Neural cell (in vitro differentiated cells): ENCODE results near the gene RNF144B. TPM values are rescaled to one million over a fixed set of nuclear protein-coding genes. Genes with fewer than 3 reads are reported as not detected.

Experiments
- H2AFZ ChIP-seq: fragments of 200-600, 300-800 bp; sonication (generic), shearing (Covaris generic); 2 replicates; pipeline ENCODE4 v1.6.0; 2014; ENCODE audit warnings: low read depth, mild to moderate bottlenecking, antibody characterized with exemption, low read length, moderate library complexity
- H3F3A ChIP-seq: fragments of 200-600 bp; shearing (Covaris generic); 2 replicates; pipeline ENCODE4 v1.6.1; 2016; ENCODE audit warnings: mild to moderate bottlenecking, moderate library complexity, mixed read lengths, antibody characterized with exemption, low read length; ENCODE audit not compliant: insufficient read depth, poor library complexity, severe bottlenecking
- H3K27ac ChIP-seq: fragments of 200-600, 300-800 bp; sonication (generic), shearing (Covaris generic); 2 replicates; pipeline ENCODE4 v1.5.1; 2014; ENCODE audit warnings: mild to moderate bottlenecking, low read length, moderate library complexity
- H3K27me3 ChIP-seq: fragments of 300-800, 200-600 bp; sonication (generic), shearing (Covaris generic); 2 replicates; pipeline ENCODE4 v1.6.0; 2014; ENCODE audit warnings: mild to moderate bottlenecking, low read depth, low read length, moderate library complexity; ENCODE audit not compliant: insufficient read depth
- H3K36me3 ChIP-seq: fragments of 300-800, 200-600 bp; sonication (generic), shearing (Covaris generic); 2 replicates; pipeline ENCODE4 v1.5.1; 2014; ENCODE audit warnings: mild to moderate bottlenecking, antibody characterized with exemption, low read length, moderate library complexity; ENCODE audit not compliant: insufficient read depth
- H3K4me2 ChIP-seq: fragments of 300-800, 200-600 bp; sonication (generic), shearing (Covaris generic); 2 replicates; pipeline ENCODE4 v1.6.0; 2014; ENCODE audit warnings: mild to moderate bottlenecking, low read length
- H3K4me3 ChIP-seq: fragments of 300-800, 200-600 bp; sonication (generic), shearing (Covaris generic); 2 replicates; pipeline ENCODE4 v1.5.1; 2014; ENCODE audit warnings: mild to moderate bottlenecking, low read length, moderate library complexity
- H3K79me2 ChIP-seq: fragments of 200-600 bp; shearing (Covaris generic); replicated peaks from 2 replicates; pipeline ENCODE4 v1.6.0; 2014; ENCODE audit warnings: mild to moderate bottlenecking, low read length, moderate library complexity; ENCODE audit not compliant: insufficient read depth
- H3K9ac ChIP-seq: fragments of 300-800, 200-600 bp; sonication (generic), shearing (Covaris generic); 2 replicates; pipeline ENCODE4 v1.6.1; 2016; ENCODE audit warnings: mild to moderate bottlenecking, low read length, mixed read lengths
- H3K9me2 ChIP-seq: fragments of 200-600 bp; shearing (Covaris generic); 2 replicates; pipeline ENCODE4 v1.6.1; 2016; ENCODE audit warnings: mild to moderate bottlenecking, low read length, mixed read lengths; ENCODE audit not compliant: insufficient read depth
- H3K9me3 ChIP-seq: fragments of 200-600, 300-800 bp; sonication (generic), shearing (Covaris generic); 2 replicates; pipeline ENCODE4 v1.6.1; 2016; ENCODE audit warnings: mild to moderate bottlenecking, mixed run types, low read length, moderate library complexity, mixed read lengths
- H4K20me1 ChIP-seq: fragments of 200-600 bp; shearing (Covaris generic); 2 replicates; pipeline ENCODE4 v1.6.1; 2016; ENCODE audit warnings: mild to moderate bottlenecking, mixed run types; ENCODE audit not compliant: insufficient read depth
- CTCF ChIP-seq: fragments of 450-650 bp; IDR thresholded peaks from 2 replicates; pipeline ENCODE4 v1.5.1; 2014; ENCODE audit warnings: antibody characterized with exemption, mild to moderate bottlenecking, moderate library complexity; ENCODE audit not compliant: poor library complexity, severe bottlenecking
- EP300 ChIP-seq: fragments of 450-650 bp; conservative IDR thresholded peaks from 2 replicates; pipeline ENCODE4 v1.6.1; 2014; ENCODE audit warnings: antibody characterized with exemption, mild to moderate bottlenecking, moderate library complexity; ENCODE audit not compliant: poor library complexity, severe bottlenecking
- EZH2 ChIP-seq: fragments of 200-600, 300-800 bp; shearing (Covaris generic), sonication (generic); IDR thresholded peaks from 2 replicates; pipeline ENCODE4 v1.6.1; 2014; ENCODE audit warnings: antibody characterized with exemption, low read length, borderline replicate concordance, mild to moderate bottlenecking; ENCODE audit not compliant: insufficient read depth, poor library complexity, severe bottlenecking
- MXI1 ChIP-seq: fragments of 450-650 bp; conservative IDR thresholded peaks from 2 replicates; pipeline ENCODE4 v1.6.1; 2014; ENCODE audit warnings: antibody characterized with exemption, mild to moderate bottlenecking; ENCODE audit not compliant: poor library complexity, severe bottlenecking
- POLR2AphosphoS5 ChIP-seq: IDR thresholded peaks from 2 replicates; pipeline ENCODE4 v1.6.1; 2012
- RAD21 ChIP-seq: fragments of 450-650 bp; conservative IDR thresholded peaks from 2 replicates; pipeline ENCODE4 v1.6.1; 2014; ENCODE audit warnings: antibody characterized with exemption, mild to moderate bottlenecking, moderate library complexity
- REST ChIP-seq: IDR thresholded peaks from 2 replicates; pipeline ENCODE4 v1.6.1; 2012; ENCODE audit warnings: borderline replicate concordance
- SMC3 ChIP-seq: fragments of 450-650 bp; conservative IDR thresholded peaks from 2 replicates; pipeline ENCODE4 v1.6.1; 2014; ENCODE audit warnings: antibody characterized with exemption, mild to moderate bottlenecking, moderate library complexity; ENCODE audit not compliant: poor library complexity
- TAF1 ChIP-seq: IDR thresholded peaks from 2 replicates; pipeline ENCODE4 v1.6.1; 2012; ENCODE audit warnings: low read depth
- polyA plus RNA-seq: library from polyadenylated mRNA; depleted of rRNA; stranded (reverse); fragments of >200 nt; gene quantifications from 2 replicates; pipeline ENCODE4 v1.2.3, GENCODE V29; 2014

RNF144B gene
- polyA plus RNA-seq, 1 donor from 2014 or later = 0.15 TPM

GRCh38 chr6:18350712-18351111, 36.4 kb upstream of the RNF144B start:
- no peak for TF ChIP-seq EZH2
- no peak for TF ChIP-seq CTCF
- TF ChIP-seq RAD21 = no peak
- no peak for TF ChIP-seq REST
- no peak for TF ChIP-seq MXI1
- no peak for TF ChIP-seq TAF1
- no peak for TF ChIP-seq POLR2AphosphoS5
- TF ChIP-seq SMC3 = no peak
- no peak for TF ChIP-seq EP300
- no peak overlapping the region for H3K4me3 ChIP-seq
- no peaks in the 10 kb centered on the region for H3K27me3 ChIP-seq
- no peaks in the 10 kb centered on the region for H3K9me3 ChIP-seq
- no peak overlapping the region for H3K4me2 ChIP-seq
- H3F3A ChIP-seq = no peaks in the 10 kb centered on the region
- no peak overlapping the region for H3K9ac ChIP-seq
- H3K79me2 ChIP-seq = no peaks in the 10 kb centered on the region
- no peaks in the 10 kb centered on the region for H3K36me3 ChIP-seq
- no peak overlapping the region for H2AFZ ChIP-seq
- no peaks in the 10 kb centered on the region for H3K9me2 ChIP-seq
- H4K20me1 ChIP-seq = no peaks in the 10 kb centered on the region
- no peak overlapping the region for H3K27ac ChIP-seq

- no peak overlapping the region for H3K4me2 ChIP-seq
- no peaks in the 10 kb centered on the region for H3K9me3 ChIP-seq
- no peak overlapping the region for H3K9ac ChIP-seq
- no peak overlapping the region for H2AFZ ChIP-seq
- no peaks in the 10 kb centered on the region for H3K36me3 ChIP-seq
- H3K4me3 ChIP-seq = no peak overlapping the region
- no peak overlapping the region for H3K27ac ChIP-seq
- H3K27me3 ChIP-seq = no peaks in the 10 kb centered on the region
- H3K9me2 ChIP-seq = no peaks in the 10 kb centered on the region
- no peaks in the 10 kb centered on the region for H3K79me2 ChIP-seq
- TF ChIP-seq CTCF (no peak), EP300 (no peak)
- H4K20me1 ChIP-seq = no peaks in the 10 kb centered on the region
- no peaks in the 10 kb centered on the region for H3F3A ChIP-seq
Observed at GRCh38 chr6:18352001-18352400, 35.1 kb upstream of the RNF144B start.
